DND-41 (cell line): ENCODE results near the gene FRY.

ENCODE experiments used
- ATAC-seq: fragments of 200-7000 bp; cut with Tn5 transposase; 3 replicates; pipeline ENCODE4 v1.9.1; 2021; ENCODE audit warnings: low read depth; ENCODE audit not compliant: insufficient read depth
- DNase-seq: peaks from one replicate; pipeline ENCODE4 v3.0.0-alpha.2; 2020
- H2AFZ ChIP-seq: 2 replicates; pipeline ENCODE4 v1.6.0; 2012; ENCODE audit warnings: low read depth, low read length
- H3K27ac ChIP-seq: 2 replicates; pipeline ENCODE4 v1.5.1; 2012; ENCODE audit warnings: low read length, inconsistent platforms
- H3K27me3 ChIP-seq: fragments of 200-600 bp; sonication (generic); 2 replicates; pipeline ENCODE4 v1.6.0; 2012; ENCODE audit warnings: low read length, mild to moderate bottlenecking, inconsistent platforms; ENCODE audit not compliant: insufficient read depth, poor library complexity
- H3K36me3 ChIP-seq: 2 replicates; pipeline ENCODE4 v1.5.1; 2012; ENCODE audit warnings: low read length, inconsistent platforms; ENCODE audit not compliant: insufficient read depth
- H3K4me1 ChIP-seq: 2 replicates; pipeline ENCODE4 v1.5.1; 2012; ENCODE audit warnings: mild to moderate bottlenecking, low read length; ENCODE audit not compliant: insufficient read depth
- H3K4me2 ChIP-seq: 2 replicates; pipeline ENCODE4 v1.6.0; 2012; ENCODE audit warnings: mild to moderate bottlenecking, moderate library complexity, low read length, inconsistent platforms; ENCODE audit not compliant: insufficient read depth
- H3K4me3 ChIP-seq, 2 experiments: fragments of 200-600 bp in 1 of 2; shearing (Covaris generic) in 1 of 2; 2 replicates each; pipeline ENCODE4 v1.5.1; 2012 to 2016; ENCODE audit warnings: inconsistent platforms in 2 of 2, low read length in 2 of 2, mild to moderate bottlenecking in 2 of 2, low read depth in 1 of 2, moderate library complexity in 1 of 2
- H3K79me2 ChIP-seq: 2 replicates; pipeline ENCODE4 v1.6.0; 2012; ENCODE audit warnings: low read length, inconsistent platforms; ENCODE audit not compliant: insufficient read depth
- H3K9ac ChIP-seq: 2 replicates; pipeline ENCODE4 v1.6.0; 2012; ENCODE audit warnings: low read depth, mild to moderate bottlenecking, inconsistent platforms, low read length, moderate library complexity
- H3K9me3 ChIP-seq: 2 replicates; pipeline ENCODE4 v1.5.1; 2012; ENCODE audit warnings: low read length, moderate library complexity, mild to moderate bottlenecking, inconsistent platforms; ENCODE audit not compliant: insufficient read depth, severe bottlenecking
- H4K20me1 ChIP-seq: 2 replicates; pipeline ENCODE4 v1.6.0; 2012; ENCODE audit warnings: low read length; ENCODE audit not compliant: insufficient read depth
- EZH2 ChIP-seq: IDR thresholded peaks from 3 replicates; pipeline ENCODE4 v1.6.1; 2012; ENCODE audit warnings: borderline replicate concordance, low read depth, mild to moderate bottlenecking, moderate library complexity, low read length, inconsistent platforms; ENCODE audit not compliant: severe bottlenecking
- TF ChIP-seq, protein P1 (sequence below): IDR thresholded peaks from 2 replicates; pipeline ENCODE4 v1.5.1; 2012; ENCODE audit warnings: borderline replicate concordance, low read length, moderate library complexity, mild to moderate bottlenecking; ENCODE audit not compliant: poor library complexity, severe bottlenecking; ENCODE audit errors: extremely low read depth

FRY gene

GRCh38 chr13:32067149-32067961, 35.8 kb downstream of the FRY start:
- Histone ChIP-seq H3K9ac (no peak overlapping the region), H3K27me3 (peaks cover 14% of the 10 kb centered on the region), H3K79me2 (no peaks in the 10 kb centered on the region), H3K4me3 (no peak overlapping the region), H3K27ac (no peak overlapping the region), H3K4me1 (no peaks in the 10 kb centered on the region), H3K4me2 (no peak overlapping the region), H3K36me3 (no peaks in the 10 kb centered on the region), H3K9me3 (no peaks in the 10 kb centered on the region), H2AFZ (no peak overlapping the region), H4K20me1 (no peaks in the 10 kb centered on the region)
- ATAC-seq (no peak), DNase-seq (no peak)
- TF ChIP-seq, protein P1, sequence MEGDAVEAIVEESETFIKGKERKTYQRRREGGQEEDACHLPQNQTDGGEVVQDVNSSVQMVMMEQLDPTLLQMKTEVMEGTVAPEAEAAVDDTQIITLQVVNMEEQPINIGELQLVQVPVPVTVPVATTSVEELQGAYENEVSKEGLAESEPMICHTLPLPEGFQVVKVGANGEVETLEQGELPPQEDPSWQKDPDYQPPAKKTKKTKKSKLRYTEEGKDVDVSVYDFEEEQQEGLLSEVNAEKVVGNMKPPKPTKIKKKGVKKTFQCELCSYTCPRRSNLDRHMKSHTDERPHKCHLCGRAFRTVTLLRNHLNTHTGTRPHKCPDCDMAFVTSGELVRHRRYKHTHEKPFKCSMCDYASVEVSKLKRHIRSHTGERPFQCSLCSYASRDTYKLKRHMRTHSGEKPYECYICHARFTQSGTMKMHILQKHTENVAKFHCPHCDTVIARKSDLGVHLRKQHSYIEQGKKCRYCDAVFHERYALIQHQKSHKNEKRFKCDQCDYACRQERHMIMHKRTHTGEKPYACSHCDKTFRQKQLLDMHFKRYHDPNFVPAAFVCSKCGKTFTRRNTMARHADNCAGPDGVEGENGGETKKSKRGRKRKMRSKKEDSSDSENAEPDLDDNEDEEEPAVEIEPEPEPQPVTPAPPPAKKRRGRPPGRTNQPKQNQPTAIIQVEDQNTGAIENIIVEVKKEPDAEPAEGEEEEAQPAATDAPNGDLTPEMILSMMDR: no peak
- no peak for TF ChIP-seq EZH2

- no peaks in the 10 kb centered on the region for H3K4me1 ChIP-seq
- ATAC-seq (no peak), DNase-seq (no peak)
- H3K4me3 ChIP-seq: no peak overlapping the region
- no peak overlapping the region for H2AFZ ChIP-seq
- H3K4me2 ChIP-seq: no peak overlapping the region
- no peaks in the 10 kb centered on the region for H3K36me3 ChIP-seq
- TF ChIP-seq, protein P1: no peak
- TF ChIP-seq EZH2: no peak
- H3K9me3 ChIP-seq: no peaks in the 10 kb centered on the region
- no peaks in the 10 kb centered on the region for H3K79me2 ChIP-seq
- no peak overlapping the region for H3K27ac ChIP-seq
- H4K20me1 ChIP-seq: no peaks in the 10 kb centered on the region
- H3K27me3 ChIP-seq: peaks cover 11% of the 10 kb centered on the region
- H3K9ac ChIP-seq: no peak overlapping the region
Measured at GRCh38 chr13:32068255-32068654, 36.7 kb downstream of the FRY start.

DNA sequence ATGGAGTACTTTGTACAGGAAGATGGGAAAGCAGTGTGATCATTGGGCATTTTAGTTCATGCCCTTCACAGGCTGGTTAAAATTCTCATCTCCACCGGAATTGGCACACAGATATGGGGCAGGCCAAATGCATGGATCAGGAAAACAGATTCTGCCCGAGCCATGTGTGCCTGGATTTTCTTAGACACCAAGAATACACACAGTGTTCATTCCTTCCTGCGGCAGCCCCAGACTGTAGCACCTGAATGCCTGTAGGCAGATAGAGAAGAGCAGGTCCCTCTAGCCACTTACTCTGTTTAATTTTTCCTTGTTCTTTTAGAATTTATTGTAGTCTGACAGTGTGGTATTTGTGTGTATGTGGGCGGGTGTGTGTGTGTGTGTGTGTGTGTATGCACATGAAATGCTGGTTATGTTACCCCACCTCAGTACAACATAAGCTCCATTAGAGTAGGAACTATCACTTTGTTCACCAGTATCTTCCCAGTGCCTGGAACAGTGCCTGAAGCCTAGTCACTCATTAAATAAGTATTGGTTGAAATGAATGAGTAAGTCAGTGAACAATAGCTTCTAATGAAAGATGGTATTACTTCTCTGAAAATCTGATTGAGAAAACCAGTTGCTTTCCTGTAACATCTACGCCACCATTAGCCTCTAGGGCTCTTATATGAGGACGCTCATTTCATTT, 41.7 kb downstream of the FRY start:
- Histone ChIP-seq H3K79me2 (no peaks in the 10 kb centered on the region), H3K9me3 (no peaks in the 10 kb centered on the region), H3K27ac (no peak overlapping the region), H3K4me1 (no peaks in the 10 kb centered on the region), H3K9ac (no peak overlapping the region), H3K36me3 (no peaks in the 10 kb centered on the region), H4K20me1 (no peaks in the 10 kb centered on the region), H3K27me3 (no peaks in the 10 kb centered on the region), H2AFZ (no peak overlapping the region), H3K4me3 (no peak overlapping the region), H3K4me2 (no peak overlapping the region)
- ATAC-seq (no peak), DNase-seq (no peak)
- no peak for TF ChIP-seq EZH2
- TF ChIP-seq, protein P1: no peak
